HL-60/S4 (cell line): ENCODE measurements around the gene ENOX2.

ENCODE experiments used
- in situ Hi-C: fragments of 300-500 bp; cut with MboI; formaldehyde crosslinking; loops from 2 replicates; pipeline ENCODE4 v1.14.3; 2022; ENCODE audit warnings: low sequenced_read_pairs

The ENOX2 gene

GRCh38 chrX:130645955-130646583 is 256.9 kb downstream of the ENOX2 start:
- in situ Hi-C loops: no loop called here

GRCh38 chrX:130637591-130637990 is 265.4 kb downstream of the ENOX2 start:
- in situ Hi-C loops: no loop called here

GRCh38 chrX:130636277-130636676 is 266.7 kb downstream of the ENOX2 start:
- in situ Hi-C loops: no loop called here

- in situ Hi-C loops: no loop called here
These were observed 272.0 kb downstream of the ENOX2 start for GRCh38 chrX:130631011-130631410.

- in situ Hi-C loops: no loop called here
These were observed 274.5 kb downstream of the ENOX2 start for GRCh38 chrX:130628516-130628915.

- in situ Hi-C loops: no loop called here
These were observed 276.5 kb downstream of the ENOX2 start for GRCh38 chrX:130626521-130626920.

- in situ Hi-C loops: no loop called here
These were observed 277.6 kb downstream of the ENOX2 start for GRCh38 chrX:130625386-130625785.

GRCh38 chrX:130623518-130623917 is 279.5 kb downstream of the ENOX2 start:
- in situ Hi-C loops: no loop called here

- in situ Hi-C loops: no loop called here
These were observed 287.1 kb downstream of the ENOX2 start for GRCh38 chrX:130615941-130616340.

GRCh38 chrX:130607431-130607830 is 295.6 kb downstream of the ENOX2 start:
- in situ Hi-C loops: no loop called here

- in situ Hi-C loops: no loop called here
These were observed 296.6 kb downstream of the ENOX2 start for GRCh38 chrX:130606425-130606824.

GRCh38 chrX:130604882-130605281 is 298.1 kb downstream of the ENOX2 start:
- in situ Hi-C loops: no loop called here

- in situ Hi-C loops: no loop called here
These were observed 308.5 kb downstream of the ENOX2 start for GRCh38 chrX:130594453-130594916.

- in situ Hi-C loops: no loop called here
These were observed 309.1 kb downstream of the ENOX2 start for GRCh38 chrX:130593911-130594310.

- in situ Hi-C loops: no loop called here
These were observed 310.8 kb downstream of the ENOX2 start for GRCh38 chrX:130592204-130592603.

- in situ Hi-C loops: no loop called here
These were observed 324.1 kb downstream of the ENOX2 start for GRCh38 chrX:130578906-130579305.

- in situ Hi-C loops: no loop called here
These were observed 325.6 kb downstream of the ENOX2 start for GRCh38 chrX:130577431-130577830.

GRCh38 chrX:130575831-130576389 is 327.1 kb downstream of the ENOX2 start:
- in situ Hi-C loops: no loop called here
